K562 (cell line): ENCODE data around the gene TCF19. TPM values are rescaled to one million over a fixed set of nuclear protein-coding genes. Genes with fewer than 3 reads are reported as not detected.

Experiments
- ATAC-seq: fragments of 200-7000 bp; cut with Tn5 transposase; 3 replicates; pipeline ENCODE4 v1.9.1; 2020; ENCODE audit warnings: moderate library complexity
- BruUV-seq: library from RNA; stranded (reverse); fragments of 400-500 nt; replicated peaks from 2 replicates; lab custom pipeline; 2021; lab: Mats Ljungman, UMichigan
- CTCF ChIA-PET: fragments of 300-600 bp; formaldehyde crosslinking; extraction: SDS; loops from one replicate; lab custom pipeline; 2021; ENCODE audit warnings: low intra/inter-chr PET ratio; lab: Yijun Ruan, JAX
- POLR2A ChIA-PET: fragments of 300-600, 350-650 bp; sonication (Branson Sonifier 250); formaldehyde crosslinking; extraction: SDS; loops from one replicate; lab custom pipeline; 2021; ENCODE audit warnings: antibody characterized with exemption, inconsistent platforms; lab: Yijun Ruan, JAX
- DNase-seq, 4 experiments: peaks; one replicate each; pipeline versions ENCODE4 v3.0.0 to v3.0.0-alpha.2; 2011 to 2018; ENCODE audit warnings: low spot score in 3 of 4, mixed read lengths in 3 of 4; ENCODE audit errors: extremely low read depth in 1 of 4
- FAIRE-seq: peaks from 2 replicates; lab custom pipeline; 2011; peaks lifted over from hg19 to GRCh38; lab: Jason Lieb, UNC
- H2AFZ ChIP-seq: 2 replicates; pipeline ENCODE4 v1.6.0; 2011; ENCODE audit warnings: low read depth, low read length, control low read depth, inconsistent platforms
- H3K27ac ChIP-seq: fragments of 200-600 bp; 3 replicates; pipeline ENCODE4 v1.8.0; 2011; ENCODE audit warnings: low read depth, mild to moderate bottlenecking, control low read depth, inconsistent platforms, low read length, moderate library complexity, mixed read lengths; ENCODE audit errors: extremely low read depth
- H3K27me3 ChIP-seq, 2 experiments: fragments of 300-600 bp in 1 of 2; 2 replicates in 1 of 2; 3 replicates in 1 of 2; pipeline versions ENCODE4 v1.6.0 to v1.8.0; 2011; ENCODE audit warnings: inconsistent platforms in 2 of 2, low read length in 2 of 2, mild to moderate bottlenecking in 1 of 2, mixed read lengths in 1 of 2, moderate library complexity in 1 of 2; ENCODE audit not compliant: control insufficient read depth in 2 of 2, insufficient read depth in 2 of 2
- H3K36me3 ChIP-seq: fragments of 300-600 bp; 3 replicates; pipeline ENCODE4 v1.8.0; 2011; ENCODE audit warnings: mild to moderate bottlenecking, low read length, inconsistent platforms; ENCODE audit not compliant: control insufficient read depth, insufficient read depth
- H3K4me1 ChIP-seq, 2 experiments: fragments of 200-600 bp in 1 of 2; replicated peaks in 1 of 2; 2 replicates in 1 of 2; 3 replicates in 1 of 2; pipeline versions ENCODE4 v1.5.1 to v1.8.0; 2011; ENCODE audit warnings: inconsistent platforms in 2 of 2, low read length in 2 of 2, mild to moderate bottlenecking in 1 of 2, mixed read lengths in 1 of 2, moderate library complexity in 1 of 2; ENCODE audit not compliant: control insufficient read depth in 2 of 2, insufficient read depth in 2 of 2
- H3K4me2 ChIP-seq: 2 replicates; pipeline ENCODE4 v1.6.1; 2011; ENCODE audit warnings: low read length, control low read depth, inconsistent platforms, mixed read lengths; ENCODE audit not compliant: insufficient read depth
- H3K4me3 ChIP-seq: fragments of 200-600 bp; sonication (generic), shearing (Covaris generic); 2 replicates; pipeline ENCODE4 v1.5.1; 2016; ENCODE audit warnings: control low read depth, inconsistent platforms
- H3K79me2 ChIP-seq: fragments of 200-600 bp; 3 replicates; pipeline ENCODE4 v1.8.0; 2011; ENCODE audit warnings: low read length, inconsistent platforms; ENCODE audit not compliant: control insufficient read depth, insufficient read depth
- H3K9ac ChIP-seq, 2 experiments: 2 replicates each; pipeline versions ENCODE4 v1.6.0 to v1.6.1; 2011; ENCODE audit warnings: low read depth in 2 of 2, low read length in 2 of 2, control low read depth in 1 of 2, inconsistent platforms in 1 of 2, mild to moderate bottlenecking in 1 of 2, mixed read lengths in 1 of 2; ENCODE audit not compliant: insufficient read depth in 1 of 2
- H3K9me1 ChIP-seq: one replicate; pipeline ENCODE4 v1.6.0; 2011; ENCODE audit warnings: inconsistent platforms, mild to moderate bottlenecking, low read length, moderate library complexity; ENCODE audit not compliant: control insufficient read depth, insufficient read depth
- H3K9me3 ChIP-seq: replicated peaks from 2 replicates; pipeline ENCODE4 v1.5.1; 2011; ENCODE audit warnings: low read depth, low read length, inconsistent platforms; ENCODE audit not compliant: control insufficient read depth, insufficient read depth
- H4K20me1 ChIP-seq: replicated peaks from 2 replicates; pipeline ENCODE4 v1.6.1; 2011; ENCODE audit warnings: low read length, inconsistent platforms, mixed read lengths; ENCODE audit not compliant: control insufficient read depth, insufficient read depth
- ASH1L ChIP-seq: fragments of 450-650 bp; IDR thresholded peaks from 2 replicates; pipeline ENCODE4 v1.6.1; 2018; ENCODE audit warnings: borderline replicate concordance, mild to moderate bottlenecking, low read depth; ENCODE audit not compliant: partially characterized antibody
- CBX1 ChIP-seq: sonication (generic); IDR thresholded peaks from 2 replicates; pipeline ENCODE4 v1.6.1; 2016; ENCODE audit warnings: antibody characterized with exemption, low read depth, mild to moderate bottlenecking
- FOXA1 ChIP-seq: fragments of 450-650 bp; IDR thresholded peaks from 2 replicates; pipeline ENCODE4 v1.6.1; 2016; ENCODE audit warnings: mild to moderate bottlenecking, borderline replicate concordance
- HDGF ChIP-seq: fragments of 450-650 bp; IDR thresholded peaks from 2 replicates; pipeline ENCODE4 v1.6.1; 2016
- JUN ChIP-seq, 2 experiments: sonication (generic) in 1 of 2; formaldehyde crosslinking in 1 of 2; IDR thresholded peaks; 2 replicates each; pipeline versions ENCODE4 v1.6.1 to v1.8.0; 2012 to 2022; ENCODE audit warnings: borderline replicate concordance in 2 of 2, mild to moderate bottlenecking in 2 of 2, improper control_type of control experiment in 1 of 2, low read depth in 1 of 2, low read length in 1 of 2, missing genetic modification reagents in 1 of 2
- MAX ChIP-seq: sonication (generic); formaldehyde crosslinking; IDR thresholded peaks from 2 replicates; pipeline ENCODE4 v1.9.0; 2022; ENCODE audit warnings: mild to moderate bottlenecking, missing genetic modification reagents
- NCOA2 ChIP-seq, 2 experiments: fragments of 450-650 bp; IDR thresholded peaks; 2 replicates each; pipeline ENCODE4 v1.6.1; 2018; ENCODE audit warnings: mild to moderate bottlenecking in 2 of 2, moderate library complexity in 1 of 2; ENCODE audit not compliant: partially characterized antibody in 2 of 2
- NFATC3 ChIP-seq: fragments of 450-650 bp; IDR thresholded peaks from 2 replicates; pipeline ENCODE4 v1.6.1; 2017; ENCODE audit warnings: mild to moderate bottlenecking
- PHB2 ChIP-seq: fragments of 450-650 bp; IDR thresholded peaks from 2 replicates; pipeline ENCODE4 v1.6.1; 2017; ENCODE audit warnings: low read depth
- PURB ChIP-seq: sonication (generic); formaldehyde crosslinking; IDR thresholded peaks from 2 replicates; pipeline ENCODE4 v1.9.0; 2021; ENCODE audit warnings: low read depth, mild to moderate bottlenecking, missing genetic modification reagents
- RAD51 ChIP-seq: fragments of 450-650 bp; IDR thresholded peaks from 2 replicates; pipeline ENCODE4 v1.7.1; 2016; ENCODE audit warnings: low read depth, mild to moderate bottlenecking, borderline replicate concordance
- SMAD1 ChIP-seq: fragments of 150-350 bp; IDR thresholded peaks from 2 replicates; pipeline ENCODE4 v1.6.1; 2014; ENCODE audit warnings: low read length, low read depth; ENCODE audit not compliant: partially characterized antibody
- SMARCE1 ChIP-seq: fragments of 450-650 bp; IDR thresholded peaks from 2 replicates; pipeline ENCODE4 v1.7.1; 2016; ENCODE audit warnings: mild to moderate bottlenecking
- SREBF2 ChIP-seq: sonication (generic); formaldehyde crosslinking; IDR thresholded peaks from 2 replicates; pipeline ENCODE4 v1.4.0; 2020; ENCODE audit warnings: mild to moderate bottlenecking, missing genetic modification reagents
- ZNF282 ChIP-seq: sonication (generic); formaldehyde crosslinking; IDR thresholded peaks from 2 replicates; pipeline ENCODE4 v1.8.1; 2023; ENCODE audit warnings: missing genetic modification reagents
- ZNF354B ChIP-seq: fragments of 250-450 bp; sonication (Bioruptor Pico); IDR thresholded peaks from 2 replicates; pipeline ENCODE4 v1.4.0; 2020
- ZNF639 ChIP-seq, 2 experiments: fragments of 200-800 bp in 1 of 2; sonication (Bioruptor generic) in 1 of 2; sonication (generic) in 1 of 2; formaldehyde crosslinking in 1 of 2; IDR thresholded peaks in 1 of 2; conservative IDR thresholded peaks in 1 of 2; 2 replicates each; pipeline versions ENCODE4 v1.5.0 to v1.6.1; 2016 to 2020; ENCODE audit warnings: missing compliant biosample characterization in 1 of 2, missing genetic modification characterization in 1 of 2, missing genetic modification reagents in 1 of 2
- WGBS: fragments of 100-300 bp; shearing (Covaris generic); methylation state at CpG from one replicate; pipeline ENCODE4 v1.1.6; 2016; ENCODE audit warnings: low coverage, mixed read lengths; ENCODE audit not compliant: insufficient coverage; ENCODE audit errors: missing lambda C conversion rate; 5-methylcytosine and 5-hydroxymethylcytosine counted together
- in situ Hi-C: fragments of 300-500 bp; cut with MboI; formaldehyde crosslinking; loops from 4 replicates; pipeline ENCODE4 v1.15.0; 2018; ENCODE audit warnings: inconsistent platforms, mixed read lengths
- intact Hi-C: fragments of 100-400 bp; cut with micrococcal nuclease; formaldehyde crosslinking; loops from 2 replicates; pipeline ENCODE4 v1.14.2; 2022
- polyA plus RNA-seq, 8 experiments: library from polyadenylated mRNA; depleted of rRNA in 4 of 8; stranded (reverse) in 5 of 8; unstranded in 3 of 8; fragments of >200 nt; fragmentation: Nextera tagmentation in 2 of 8; fragmentation: Illumina TruSeq in 1 of 8; extraction: Ambion mirVana in 2 of 8; extraction: Trizol in 1 of 8; gene quantifications; 2 replicates each; pipeline versions ENCODE4 v1.2.1 to v1.2.3, GENCODE V29; 2011 to 2014; ENCODE audit warnings: inconsistent platforms in 1 of 8, missing spikeins in 1 of 8
- total RNA-seq, 7 experiments: library from RNA; depleted of rRNA in 6 of 7; stranded (reverse); fragments of >200 nt in 6 of 7; fragmentation: Illumina TruSeq in 2 of 7; extraction: Trizol in 2 of 7; gene quantifications; 2 replicates each; pipeline versions ENCODE4 v1.2.1 to v1.2.3, GENCODE V29; 2011 to 2021; ENCODE audit warnings: low replicate concordance in 1 of 7
- TF ChIP-seq, protein P1 (sequence below): fragments of 450-650 bp; IDR thresholded peaks from 2 replicates; pipeline ENCODE4 v1.6.1; 2016; ENCODE audit warnings: antibody characterized with exemption
- TF ChIP-seq, protein P2 (sequence below): fragments of 450-650 bp; IDR thresholded peaks from 2 replicates; pipeline ENCODE4 v1.7.0; 2016; ENCODE audit warnings: borderline replicate concordance

Gene TCF19
- total and polyA plus RNA-seq, 9 of the 15 experiments (the other 6 are each of a cell fraction or from before 2014, with no cell fraction given) = 4.2 to 42.5 (median 25.7) TPM

DNA sequence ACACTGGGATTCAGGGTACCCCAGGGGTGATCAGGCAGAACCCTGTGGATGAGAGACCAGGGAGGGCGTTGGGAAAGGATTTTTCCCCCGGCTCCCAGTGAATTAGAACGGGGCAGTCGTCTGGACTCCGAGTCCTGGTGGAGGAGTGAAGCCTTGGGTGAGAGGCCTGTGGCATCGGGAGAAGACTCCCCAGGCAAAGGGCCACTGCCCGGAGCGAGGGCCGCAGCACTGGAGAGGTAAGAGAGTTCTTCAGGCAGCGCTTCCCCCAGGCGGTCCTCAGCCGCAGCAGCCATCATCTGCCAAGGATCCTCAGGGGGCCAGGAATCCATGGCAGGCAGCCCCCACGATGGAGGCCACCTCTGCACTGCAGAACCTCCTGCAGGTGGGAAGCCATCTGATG, 46.7 kb upstream of the TCF19 start:
- no peaks in the 10 kb centered on the region for H3K9me1 ChIP-seq
- peaks cover 3% of the 10 kb centered on the region; the same call in 1 of the 2 replicates for H4K20me1 ChIP-seq
- TF ChIP-seq PHB2 = no peak
- no peak for TF ChIP-seq NCOA2 (IDR thresholded peaks at IDR 0.05; ENCODE audit: partially characterized antibody in 2 of 2)
- TF ChIP-seq ZNF639 (CRISPR knock-in tag; conservative IDR thresholded peaks at IDR 0.05 in 1 of 2, IDR thresholded peaks at IDR 0.05 in 1 of 2) = no peak
- TF ChIP-seq ZNF282 = no peak
- TF ChIP-seq, protein P1, sequence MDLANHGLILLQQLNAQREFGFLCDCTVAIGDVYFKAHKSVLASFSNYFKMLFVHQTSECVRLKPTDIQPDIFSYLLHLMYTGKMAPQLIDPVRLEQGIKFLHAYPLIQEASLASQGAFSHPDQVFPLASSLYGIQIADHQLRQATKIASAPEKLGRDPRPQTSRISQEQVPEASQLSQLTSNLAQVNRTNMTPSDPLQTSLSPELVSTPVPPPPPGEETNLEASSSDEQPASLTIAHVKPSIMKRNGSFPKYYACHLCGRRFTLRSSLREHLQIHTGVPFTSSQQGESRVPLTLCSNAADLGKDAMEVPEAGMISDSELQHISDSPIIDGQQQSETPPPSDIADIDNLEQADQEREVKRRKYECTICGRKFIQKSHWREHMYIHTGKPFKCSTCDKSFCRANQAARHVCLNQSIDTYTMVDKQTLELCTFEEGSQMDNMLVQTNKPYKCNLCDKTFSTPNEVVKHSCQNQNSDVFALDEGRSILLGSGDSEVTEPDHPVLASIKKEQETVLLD = no peak
- no peak for TF ChIP-seq ZNF354B (CRISPR knock-in tag)
- no peak for TF ChIP-seq NFATC3
- TF ChIP-seq SREBF2 (CRISPR knock-in tag) = no peak
- TF ChIP-seq, protein P2, sequence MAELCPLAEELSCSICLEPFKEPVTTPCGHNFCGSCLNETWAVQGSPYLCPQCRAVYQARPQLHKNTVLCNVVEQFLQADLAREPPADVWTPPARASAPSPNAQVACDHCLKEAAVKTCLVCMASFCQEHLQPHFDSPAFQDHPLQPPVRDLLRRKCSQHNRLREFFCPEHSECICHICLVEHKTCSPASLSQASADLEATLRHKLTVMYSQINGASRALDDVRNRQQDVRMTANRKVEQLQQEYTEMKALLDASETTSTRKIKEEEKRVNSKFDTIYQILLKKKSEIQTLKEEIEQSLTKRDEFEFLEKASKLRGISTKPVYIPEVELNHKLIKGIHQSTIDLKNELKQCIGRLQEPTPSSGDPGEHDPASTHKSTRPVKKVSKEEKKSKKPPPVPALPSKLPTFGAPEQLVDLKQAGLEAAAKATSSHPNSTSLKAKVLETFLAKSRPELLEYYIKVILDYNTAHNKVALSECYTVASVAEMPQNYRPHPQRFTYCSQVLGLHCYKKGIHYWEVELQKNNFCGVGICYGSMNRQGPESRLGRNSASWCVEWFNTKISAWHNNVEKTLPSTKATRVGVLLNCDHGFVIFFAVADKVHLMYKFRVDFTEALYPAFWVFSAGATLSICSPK = no peak
- no peak for TF ChIP-seq ASH1L
- no peak for TF ChIP-seq RAD51
- no peak for TF ChIP-seq MAX (CRISPR knock-in tag)
- TF ChIP-seq JUN (IDR thresholded peaks at IDR 0.05; ENCODE audit: borderline replicate concordance, low read depth, low read length) = no peak
- TF ChIP-seq JUN (CRISPR knock-in tag; IDR thresholded peaks at IDR 0.05; ENCODE audit: borderline replicate concordance) = no peak
- TF ChIP-seq CBX1 = no peak
- TF ChIP-seq SMARCE1 = no peak
- TF ChIP-seq HDGF = no peak
- no peak for TF ChIP-seq FOXA1
- TF ChIP-seq PURB (CRISPR knock-in tag) = no peak
- TF ChIP-seq SMAD1 = no peak
- H3K79me2 ChIP-seq = no peaks in the 10 kb centered on the region
- no peak overlapping the region for H2AFZ ChIP-seq
- H3K9ac ChIP-seq = no peak overlapping the region
- intact Hi-C loops = no loop called here
- no peaks in the 10 kb centered on the region; a peak in 2 of 5 replicates for H3K4me1 ChIP-seq
- POLR2A ChIA-PET = interaction anchor here (0.6 kb wide), 2 partner anchors 282 to 493 kb away, joined by 3 read pairs; no protein-coding TSS in a partner anchor
- no peak overlapping the region for H3K4me3 ChIP-seq
- in situ Hi-C loops = no loop called here
- ATAC-seq (no peak), DNase-seq (no peak), FAIRE-seq (no peak)
- CTCF ChIA-PET = no interaction called here
- 2% methylated on average over 13 of the region's 13 CpGs for WGBS
- H3K36me3 ChIP-seq = no peaks in the 10 kb centered on the region
- H3K27ac ChIP-seq = no peak overlapping the region
- H3K27me3 ChIP-seq = peaks cover 64 to 83% of the 10 kb centered on the region in 2 experiments
- H3K4me2 ChIP-seq = no peak overlapping the region
- H3K9me3 ChIP-seq = no peaks in the 10 kb centered on the region
- BruUV-seq = no TSS peak
